Upper lobe of left lung (tissue), 6 donors: ENCODE measurements around the gene EBP. TPM values are rescaled to one million over a fixed set of nuclear protein-coding genes. Genes with fewer than 3 reads are reported as not detected.
"Not testable (repeated sequence)": the region's sequence is repeated elsewhere in the genome, so short reads cannot be mapped to it uniquely, and the experiment has no call there.

Experiments used
- ATAC-seq, 2 donors: fragments of 200-7000 bp; cut with Tn5 transposase; one replicate each; pipeline ENCODE4 v1.9.1; 2022; ENCODE audit warnings: mild to moderate bottlenecking in 2 of 2, moderate library complexity in 2 of 2; ENCODE audit not compliant: low FRiP score in 2 of 2
- DNase-seq, 2 donors: peaks; one replicate each; pipeline ENCODE4 v3.0.0-alpha.2; 2019 to 2020
- H3K27ac ChIP-seq, 4 donors: fragments of 200-600 bp; sonication (generic); one replicate each; pipeline ENCODE4 v1.5.1; 2016 to 2019
- H3K27me3 ChIP-seq, 4 donors: fragments of 200-600 bp; sonication (generic); one replicate each; pipeline ENCODE4 v1.5.1; 2017 to 2019
- H3K36me3 ChIP-seq, 4 donors: fragments of 200-600 bp; sonication (generic); one replicate each; pipeline ENCODE4 v1.5.1; 2016 to 2019
- H3K4me1 ChIP-seq, 4 donors: fragments of 200-600 bp; sonication (generic); one replicate each; pipeline ENCODE4 v1.5.1; 2018 to 2019
- H3K4me3 ChIP-seq, 4 donors: fragments of 200-600 bp; sonication (generic); one replicate each; pipeline ENCODE4 v1.5.1; 2017 to 2019; ENCODE audit warnings: mild to moderate bottlenecking in 2 of 4, moderate library complexity in 1 of 4
- H3K9me3 ChIP-seq, 4 donors: fragments of 200-600 bp; sonication (generic); one replicate each; pipeline ENCODE4 v1.5.1; 2018 to 2019
- CTCF ChIP-seq, 6 experiments: fragments of 450-650 bp in 4 of 6; fragments of 200-600 bp in 2 of 6; sonication (generic) in 2 of 6; IDR thresholded peaks; one replicate each; pipeline ENCODE4 v1.5.1; 2016 to 2019; ENCODE audit warnings: antibody characterized with exemption in 6 of 6
- EP300 ChIP-seq, 4 donors: sonication (generic); formaldehyde crosslinking; IDR thresholded peaks; one replicate each; pipeline ENCODE4 v1.5.1; 2017; ENCODE audit warnings: antibody characterized with exemption in 4 of 4, control low read depth in 2 of 4
- POLR2A ChIP-seq, 4 donors: fragments of 450-650 bp; IDR thresholded peaks; one replicate each; pipeline ENCODE4 v1.5.1; 2016 to 2017; ENCODE audit warnings: antibody characterized with exemption in 4 of 4, mild to moderate bottlenecking in 2 of 4
- POLR2AphosphoS5 ChIP-seq, 2 donors: sonication (generic); formaldehyde crosslinking; IDR thresholded peaks; one replicate each; pipeline ENCODE4 v1.5.1; 2017; ENCODE audit warnings: antibody characterized with exemption in 2 of 2
- WGBS, 2 donors: methylation state at CpG; one replicate each; pipeline ENCODE4 v1.1.5; 2017 to 2018; 5-methylcytosine and 5-hydroxymethylcytosine counted together
- total RNA-seq, 6 donors: library from RNA; depleted of rRNA in 4 of 6; stranded (reverse); fragments of >200 nt in 4 of 6; gene quantifications; one replicate each; pipeline versions ENCODE4 v1.1.0 to v1.2.1, GENCODE V29; 2016 to 2021
- donor health status: DM: no; HTN: no; CAD: no; lungs with moderate emphysema.
- donor health status: DM: no; HTN: yes; CAD: no; lungs with severe emphysema.

The EBP gene
- total RNA-seq, 6 donors from 2014 or later, result 21.0 to 101 (median 74.9) TPM

- Histone ChIP-seq H3K4me1 (no peaks in the 10 kb centered on the region), H3K27ac (no peak overlapping the region), H3K4me3 (no peak overlapping the region), H3K27me3 (no peaks in the 10 kb centered on the region), H3K36me3 (peaks cover 0 to 9% (median 3%) of the 10 kb centered on the region in 4 donors), H3K9me3 (no peaks in the 10 kb centered on the region)
- ATAC-seq, result no peak
- TF ChIP-seq CTCF (IDR thresholded peaks at IDR 0.05), result no peak
- no peak for TF ChIP-seq POLR2A (IDR thresholded peaks at IDR 0.05)
- TF ChIP-seq POLR2AphosphoS5 (IDR thresholded peaks at IDR 0.05), result no peak
- no peak for TF ChIP-seq EP300 (IDR thresholded peaks at IDR 0.05)
- DNase-seq, result no peak
- 74% methylated on average over 5 of the region's 5 CpGs; no CpG with 5 or more reads in 1 of the 2 donors for WGBS, 2 donors
Observed at GRCh38 chrX:48516987-48517386, 4.6 kb upstream of the EBP start.

- not testable (repeated sequence) for DNase-seq, H3K36me3 ChIP-seq
Observed at GRCh38 chrX:48519481-48519880, 2.1 kb upstream of the EBP start.

GRCh38 chrX:48520455-48520854 is 1.2 kb upstream of the EBP start:
- H3K27ac ChIP-seq, result no peak overlapping the region
- DNase-seq, result no peak
- ATAC-seq, result no peak
- no peak for TF ChIP-seq POLR2A (IDR thresholded peaks at IDR 0.05)
- TF ChIP-seq POLR2AphosphoS5 (IDR thresholded peaks at IDR 0.05), result no peak
- TF ChIP-seq EP300 (IDR thresholded peaks at IDR 0.05), result no peak
- no peak for TF ChIP-seq CTCF (IDR thresholded peaks at IDR 0.05)
- no peaks in the 10 kb centered on the region for H3K27me3 ChIP-seq
- H3K4me3 ChIP-seq, result no peak overlapping the region
- peaks cover 0 to 7% (median 5%) of the 10 kb centered on the region in 4 donors for H3K4me1 ChIP-seq
- no peaks in the 10 kb centered on the region for H3K9me3 ChIP-seq
- 75% methylated on average over 2 of the region's 2 CpGs for WGBS, 2 donors
- peaks cover 0 to 10% (median 3%) of the 10 kb centered on the region in 4 donors for H3K36me3 ChIP-seq

More at GRCh38 chrX:48519481-48519880, 2.1 kb upstream of the EBP start:
- not testable (repeated sequence) for H3K27me3 ChIP-seq, H3K27ac ChIP-seq, ATAC-seq, H3K4me1 ChIP-seq, H3K4me3 ChIP-seq, H3K9me3 ChIP-seq
- WGBS, 2 donors, result 52% methylated on average over 4 of the region's 4 CpGs; no CpG with 5 or more reads in 1 of the 2 donors

GRCh38 chrX:48520976-48521352 is 644 bp upstream of the EBP start:
- no peaks in the 10 kb centered on the region for H3K27me3 ChIP-seq
- no peak for TF ChIP-seq CTCF (IDR thresholded peaks at IDR 0.05)
- TF ChIP-seq POLR2AphosphoS5 (IDR thresholded peaks at IDR 0.05), result no peak
- no peak for TF ChIP-seq EP300 (IDR thresholded peaks at IDR 0.05)
- TF ChIP-seq POLR2A (IDR thresholded peaks at IDR 0.05), result no peak
- DNase-seq, result no peak
- no peak for ATAC-seq
- WGBS, 2 donors, result 61 to 67% methylated on average over 1 to 2 of the region's 2 CpGs
- H3K9me3 ChIP-seq, result no peaks in the 10 kb centered on the region
- H3K27ac ChIP-seq, result peak overlapping the region in 2 of 4 donors; percentile 83 to 88
- peaks cover 0 to 8% (median under 1%) of the 10 kb centered on the region in 4 donors for H3K36me3 ChIP-seq
- H3K4me3 ChIP-seq, result peak overlapping the region in 3 of 4 donors; percentile 58 to 68 (median 68)
- H3K4me1 ChIP-seq, result peaks cover 0 to 7% (median 5%) of the 10 kb centered on the region in 4 donors

GRCh38 chrX:48522291-48522690 is 683 bp downstream of the EBP start:
- H3K27me3 ChIP-seq, result no peaks in the 10 kb centered on the region
- H3K9me3 ChIP-seq, result no peaks in the 10 kb centered on the region
- ATAC-seq (no peak), DNase-seq (no peak)
- TF ChIP-seq CTCF (IDR thresholded peaks at IDR 0.05), result no peak
- TF ChIP-seq EP300 (IDR thresholded peaks at IDR 0.05), result no peak
- TF ChIP-seq POLR2AphosphoS5 (IDR thresholded peaks at IDR 0.05), result no peak
- TF ChIP-seq POLR2A (IDR thresholded peaks at IDR 0.05), result no peak
- H3K27ac ChIP-seq, result peak overlapping the region; percentile 72 to 88 (median 79)
- peak overlapping the region; percentile 41 to 68 (median 63) for H3K4me3 ChIP-seq
- 21 to 42% methylated on average over 5 to 7 of the region's 10 CpGs for WGBS, 2 donors
- H3K36me3 ChIP-seq, result peaks cover 0 to 9% (median 3%) of the 10 kb centered on the region in 4 donors
- H3K4me1 ChIP-seq, result peaks cover 0 to 7% (median 5%) of the 10 kb centered on the region in 4 donors
